Stimulated activated CD8-positive, alpha-beta memory T cell treated with anti-CD3 and anti-CD28 coated beads, Interleukin-4, amount 100 ng/mL, for 48 hours (primary cell): ENCODE data around the gene SPACA6.
"Not testable (repeated sequence)": the region's sequence is repeated elsewhere in the genome, so short reads cannot be mapped to it uniquely, and the experiment has no call there.

ENCODE experiments used
- DNase-seq: peaks from one replicate; pipeline ENCODE4 v3.0.0-alpha.2; 2020

The SPACA6 gene

GRCh38 chr19:51706885-51707284 lies 13.8 kb downstream of the SPACA6 start:
- no peak for DNase-seq

- DNase-seq = no peak
Measured at GRCh38 chr19:51708811-51709210, 15.7 kb downstream of the SPACA6 start.

GRCh38 chr19:51709575-51709974 lies 16.4 kb downstream of the SPACA6 start:
- DNase-seq = no peak

GRCh38 chr19:51710163-51710562 lies 17.0 kb downstream of the SPACA6 start:
- no peak for DNase-seq

- no peak for DNase-seq
Measured at GRCh38 chr19:51711702-51712101, 18.6 kb downstream of the SPACA6 start.

GRCh38 chr19:51712461-51713081 lies 19.4 kb downstream of the SPACA6 start:
- DNase-seq = no peak

GRCh38 chr19:51713319-51714285 lies 20.5 kb downstream of the SPACA6 start:
- DNase-seq = no peak

GRCh38 chr19:51714848-51715247 lies 21.7 kb downstream of the SPACA6 start:
- DNase-seq = no peak

- DNase-seq = no peak
Measured at GRCh38 chr19:51715850-51716249, 22.7 kb downstream of the SPACA6 start.

- no peak for DNase-seq
Measured at GRCh38 chr19:51716925-51717324, 23.8 kb downstream of the SPACA6 start.

- DNase-seq = no peak
Measured at GRCh38 chr19:51719251-51719988, 26.3 kb downstream of the SPACA6 start.

GRCh38 chr19:51721905-51722304 lies 28.8 kb downstream of the SPACA6 start:
- no peak for DNase-seq

GRCh38 chr19:51722492-51722891 lies 29.4 kb downstream of the SPACA6 start:
- no peak for DNase-seq

- no peak for DNase-seq
Measured at GRCh38 chr19:51724543-51724942, 31.4 kb downstream of the SPACA6 start.

GRCh38 chr19:51726049-51726448 lies 32.9 kb downstream of the SPACA6 start:
- no peak for DNase-seq

GRCh38 chr19:51727349-51727880 lies 34.3 kb downstream of the SPACA6 start:
- no peak for DNase-seq

GRCh38 chr19:51729781-51730180 lies 36.7 kb downstream of the SPACA6 start:
- no peak for DNase-seq

GRCh38 chr19:51733742-51734522 lies 40.8 kb downstream of the SPACA6 start:
- no peak for DNase-seq

- DNase-seq = no peak
Measured at GRCh38 chr19:51735759-51736449, 42.8 kb downstream of the SPACA6 start.

GRCh38 chr19:51737389-51737788 lies 44.3 kb downstream of the SPACA6 start:
- no peak for DNase-seq

GRCh38 chr19:51737924-51738323 lies 44.8 kb downstream of the SPACA6 start:
- DNase-seq = no peak

GRCh38 chr19:51738523-51738922 lies 45.4 kb downstream of the SPACA6 start:
- not testable (repeated sequence) for DNase-seq
